ENCODE data around the gene CARF.

DNA sequence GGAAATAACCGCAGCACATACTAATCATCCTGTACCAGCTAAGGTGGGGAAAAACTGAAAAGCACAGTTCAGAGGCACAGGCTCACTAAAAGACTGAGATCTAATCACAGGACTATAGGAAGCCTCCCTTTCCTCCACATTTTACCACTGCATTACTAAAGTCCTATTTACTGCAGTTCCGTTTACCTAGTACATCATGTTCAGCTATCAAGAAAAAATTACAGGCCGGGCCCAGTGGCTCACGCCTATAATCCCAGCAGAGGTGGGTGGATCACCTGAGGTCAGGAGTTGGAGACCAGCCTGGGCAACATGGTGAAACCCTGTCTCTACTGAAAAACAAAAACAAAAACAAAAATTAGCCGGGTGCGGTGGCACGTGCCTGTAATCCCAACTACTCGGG, 91.6 kb downstream of the CARF start:
- TF ChIP-seq, protein P1, sequence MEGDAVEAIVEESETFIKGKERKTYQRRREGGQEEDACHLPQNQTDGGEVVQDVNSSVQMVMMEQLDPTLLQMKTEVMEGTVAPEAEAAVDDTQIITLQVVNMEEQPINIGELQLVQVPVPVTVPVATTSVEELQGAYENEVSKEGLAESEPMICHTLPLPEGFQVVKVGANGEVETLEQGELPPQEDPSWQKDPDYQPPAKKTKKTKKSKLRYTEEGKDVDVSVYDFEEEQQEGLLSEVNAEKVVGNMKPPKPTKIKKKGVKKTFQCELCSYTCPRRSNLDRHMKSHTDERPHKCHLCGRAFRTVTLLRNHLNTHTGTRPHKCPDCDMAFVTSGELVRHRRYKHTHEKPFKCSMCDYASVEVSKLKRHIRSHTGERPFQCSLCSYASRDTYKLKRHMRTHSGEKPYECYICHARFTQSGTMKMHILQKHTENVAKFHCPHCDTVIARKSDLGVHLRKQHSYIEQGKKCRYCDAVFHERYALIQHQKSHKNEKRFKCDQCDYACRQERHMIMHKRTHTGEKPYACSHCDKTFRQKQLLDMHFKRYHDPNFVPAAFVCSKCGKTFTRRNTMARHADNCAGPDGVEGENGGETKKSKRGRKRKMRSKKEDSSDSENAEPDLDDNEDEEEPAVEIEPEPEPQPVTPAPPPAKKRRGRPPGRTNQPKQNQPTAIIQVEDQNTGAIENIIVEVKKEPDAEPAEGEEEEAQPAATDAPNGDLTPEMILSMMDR (CRISPR knock-in tag; IDR thresholded peaks at IDR 0.05): no peak
- TF ChIP-seq ELK4 (CRISPR knock-in tag; IDR thresholded peaks at IDR 0.05; ENCODE audit: borderline replicate concordance) (no peak), ZNF318 (CRISPR knock-in tag; IDR thresholded peaks at IDR 0.05) (no peak), MYPOP (CRISPR knock-in tag; IDR thresholded peaks at IDR 0.05) (no peak), GABPA (IDR thresholded peaks at IDR 0.05; ENCODE audit: low read depth, low read length) (no peak), GABPA (CRISPR knock-in tag; IDR thresholded peaks at IDR 0.05; ENCODE audit: low read depth) (no peak), FOXP1 (IDR thresholded peaks at IDR 0.05) (no peak), FOXP1 (CRISPR knock-in tag; IDR thresholded peaks at IDR 0.05) (no peak), IRF2 (CRISPR knock-in tag; IDR thresholded peaks at IDR 0.05) (no peak), CCDC6 (CRISPR knock-in tag; IDR thresholded peaks at IDR 0.05) (no peak), NR2F1 (CRISPR knock-in tag; IDR thresholded peaks at IDR 0.05) (no peak), CREB3 (CRISPR knock-in tag; IDR thresholded peaks at IDR 0.05) (no peak), TEAD3 (CRISPR knock-in tag; optimal IDR thresholded peaks at IDR 0.05; ENCODE audit: borderline replicate concordance) (no peak)
- TF ChIP-seq, protein P2, sequence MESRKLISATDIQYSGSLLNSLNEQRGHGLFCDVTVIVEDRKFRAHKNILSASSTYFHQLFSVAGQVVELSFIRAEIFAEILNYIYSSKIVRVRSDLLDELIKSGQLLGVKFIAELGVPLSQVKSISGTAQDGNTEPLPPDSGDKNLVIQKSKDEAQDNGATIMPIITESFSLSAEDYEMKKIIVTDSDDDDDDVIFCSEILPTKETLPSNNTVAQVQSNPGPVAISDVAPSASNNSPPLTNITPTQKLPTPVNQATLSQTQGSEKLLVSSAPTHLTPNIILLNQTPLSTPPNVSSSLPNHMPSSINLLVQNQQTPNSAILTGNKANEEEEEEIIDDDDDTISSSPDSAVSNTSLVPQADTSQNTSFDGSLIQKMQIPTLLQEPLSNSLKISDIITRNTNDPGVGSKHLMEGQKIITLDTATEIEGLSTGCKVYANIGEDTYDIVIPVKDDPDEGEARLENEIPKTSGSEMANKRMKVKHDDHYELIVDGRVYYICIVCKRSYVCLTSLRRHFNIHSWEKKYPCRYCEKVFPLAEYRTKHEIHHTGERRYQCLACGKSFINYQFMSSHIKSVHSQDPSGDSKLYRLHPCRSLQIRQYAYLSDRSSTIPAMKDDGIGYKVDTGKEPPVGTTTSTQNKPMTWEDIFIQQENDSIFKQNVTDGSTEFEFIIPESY (CRISPR knock-in tag; IDR thresholded peaks at IDR 0.05): no peak

Measured in HepG2 (cell line).